IMR-90 (cell line): ENCODE data around the gene ATP6V1G1. TPM values are rescaled to one million over a fixed set of nuclear protein-coding genes. Genes with fewer than 3 reads are reported as not detected.

Experiments
- ATAC-seq: fragments of 200-7000 bp; cut with Tn5 transposase; 2 replicates; pipeline ENCODE4 v1.9.1; 2020; ENCODE audit warnings: low read depth, mild to moderate bottlenecking, moderate library complexity
- BruUV-seq: library from RNA; stranded (reverse); fragments of 400-500 nt; replicated peaks from 2 replicates; lab custom pipeline; 2021; lab: Mats Ljungman, UMichigan
- CTCF ChIA-PET: fragments of 300-600 bp; formaldehyde crosslinking; extraction: SDS; loops from one replicate; lab custom pipeline; 2021; ENCODE audit warnings: antibody characterized with exemption; lab: Yijun Ruan, JAX
- POLR2A ChIA-PET: fragments of 300-600 bp; sonication (Branson Sonifier 250); formaldehyde crosslinking; loops from one replicate; lab custom pipeline; 2022; ENCODE audit warnings: antibody characterized with exemption; ENCODE audit not compliant: unreplicated experiment; lab: Charles Lee
- DNase-seq: peaks from one replicate; pipeline ENCODE4 v3.0.0; 2013
- H2AFZ ChIP-seq: replicated peaks from 2 replicates; pipeline ENCODE3; 2013; ENCODE audit warnings: low read length, mild to moderate bottlenecking; ENCODE audit not compliant: poor library complexity
- H2AK5ac ChIP-seq: 2 replicates; pipeline ENCODE4 v1.6.1; 2013; ENCODE audit warnings: low read depth, low read length, inconsistent platforms
- H2AK9ac ChIP-seq: replicated peaks from 2 replicates; pipeline ENCODE3; 2013; ENCODE audit warnings: mild to moderate bottlenecking, low read depth, low read length, moderate library complexity; ENCODE audit not compliant: poor library complexity
- H2BK120ac ChIP-seq: 2 replicates; pipeline ENCODE4 v1.6.1; 2013; ENCODE audit warnings: low read depth, low read length, inconsistent platforms
- H2BK15ac ChIP-seq: 3 replicates; pipeline ENCODE4 v1.6.1; 2013; ENCODE audit warnings: low read depth, low read length, inconsistent platforms
- H2BK20ac ChIP-seq: 2 replicates; pipeline ENCODE4 v1.6.1; 2013; ENCODE audit warnings: low read depth, mild to moderate bottlenecking, inconsistent platforms, low read length, moderate library complexity
- H2BK5ac ChIP-seq: 2 replicates; pipeline ENCODE4 v1.6.1; 2013; ENCODE audit warnings: mild to moderate bottlenecking, low read depth, low read length, inconsistent platforms; ENCODE audit not compliant: poor library complexity, severe bottlenecking
- H3K14ac ChIP-seq: replicated peaks from 2 replicates; pipeline ENCODE4 v1.6.1; 2013; ENCODE audit warnings: low read depth, low read length, inconsistent platforms
- H3K18ac ChIP-seq: 2 replicates; pipeline ENCODE4 v1.6.1; 2013; ENCODE audit warnings: low read depth, low read length, control low read depth
- H3K23ac ChIP-seq: 2 replicates; pipeline ENCODE4 v1.6.1; 2013; ENCODE audit warnings: low read depth, low read length, inconsistent platforms
- H3K27ac ChIP-seq: 2 replicates; pipeline ENCODE4 v1.5.1; 2013; ENCODE audit warnings: mild to moderate bottlenecking, control low read depth, low read length; ENCODE audit not compliant: insufficient read depth
- H3K27me3 ChIP-seq: 2 replicates; pipeline ENCODE4 v1.6.1; 2013; ENCODE audit warnings: low read length; ENCODE audit not compliant: control insufficient read depth, insufficient read depth
- H3K36me3 ChIP-seq: 2 replicates; pipeline ENCODE4 v1.6.1; 2013; ENCODE audit warnings: low read length, mixed read lengths; ENCODE audit not compliant: control insufficient read depth, insufficient read depth
- H3K4ac ChIP-seq: 2 replicates; pipeline ENCODE4 v1.6.1; 2013; ENCODE audit warnings: low read depth, low read length, inconsistent platforms
- H3K4me1 ChIP-seq: 2 replicates; pipeline ENCODE4 v1.6.1; 2013; ENCODE audit warnings: low read length, mixed read lengths; ENCODE audit not compliant: control insufficient read depth, insufficient read depth
- H3K4me2 ChIP-seq: 2 replicates; pipeline ENCODE4 v1.6.1; 2013; ENCODE audit warnings: low read depth, mild to moderate bottlenecking, control low read depth, low read length, moderate library complexity
- H3K4me3 ChIP-seq: 2 replicates; pipeline ENCODE4 v1.5.1; 2013; ENCODE audit warnings: low read depth, mild to moderate bottlenecking, control low read depth, low read length, moderate library complexity; ENCODE audit not compliant: insufficient read depth
- H3K56ac ChIP-seq: 2 replicates; pipeline ENCODE4 v1.6.1; 2013; ENCODE audit warnings: low read length, inconsistent platforms; ENCODE audit not compliant: insufficient read depth; ENCODE audit errors: extremely low read depth
- H3K79me1 ChIP-seq, 2 experiments: 2 replicates each; pipeline ENCODE4 v1.6.1; 2013; ENCODE audit warnings: low read length in 2 of 2, inconsistent platforms in 1 of 2, low read depth in 1 of 2
- H3K9ac ChIP-seq: 2 replicates; pipeline ENCODE4 v1.6.1; 2013; ENCODE audit warnings: low read depth, low read length, control low read depth
- H3K9me1 ChIP-seq: 2 replicates; pipeline ENCODE4 v1.6.1; 2013; ENCODE audit warnings: low read length, inconsistent platforms; ENCODE audit not compliant: insufficient read depth
- H3K9me3 ChIP-seq: 2 replicates; pipeline ENCODE4 v1.6.1; 2013; ENCODE audit warnings: low read length; ENCODE audit not compliant: control insufficient read depth, insufficient read depth
- H4K20me1 ChIP-seq: 2 replicates; pipeline ENCODE4 v1.6.1; 2013; ENCODE audit warnings: low read length, inconsistent platforms; ENCODE audit not compliant: insufficient read depth
- H4K5ac ChIP-seq: 2 replicates; pipeline ENCODE4 v1.6.1; 2013; ENCODE audit warnings: mild to moderate bottlenecking, low read depth, low read length, control low read depth
- H4K8ac ChIP-seq, 2 experiments: 2 replicates each; pipeline ENCODE4 v1.6.1; 2013; ENCODE audit warnings: low read depth in 2 of 2, low read length in 2 of 2, control low read depth in 1 of 2, inconsistent platforms in 1 of 2
- H4K91ac ChIP-seq: 2 replicates; pipeline ENCODE4 v1.6.1; 2013; ENCODE audit warnings: low read depth, low read length, inconsistent platforms; ENCODE audit not compliant: insufficient read depth
- MXI1 ChIP-seq: IDR thresholded peaks from 2 replicates; pipeline ENCODE4 v1.6.1; 2012; ENCODE audit warnings: low read depth, mild to moderate bottlenecking, low read length, moderate library complexity, borderline replicate concordance
- SMC3 ChIP-seq: fragments of 150-350 bp; IDR thresholded peaks from 2 replicates; pipeline ENCODE4 v1.6.1; 2016; ENCODE audit warnings: low read depth, mild to moderate bottlenecking, antibody characterized with exemption, low read length, moderate library complexity
- WGBS, 2 experiments: methylation state at CpG; one replicate each; pipeline versions ENCODE4 v1.1.5 to v1.1.7; 2013; ENCODE audit warnings: missing lambda C conversion rate in 2 of 2; ENCODE audit not compliant: insufficient read length in 1 of 2; ENCODE audit errors: extremely low coverage in 2 of 2; 5-methylcytosine and 5-hydroxymethylcytosine counted together
- dilution Hi-C: fragments of 300-500 bp; cut with HindIII; formaldehyde crosslinking; loops from one replicate; pipeline ENCODE4 v1.14.3; 2018; ENCODE audit warnings: low sequenced_read_pairs; ENCODE audit not compliant: unreplicated experiment
- in situ Hi-C: fragments of 300-500 bp; cut with MboI; formaldehyde crosslinking; loops from 3 replicates; pipeline ENCODE4 v1.14.3; 2019; ENCODE audit warnings: low sequenced_read_pairs, inconsistent platforms, mixed read lengths
- intact Hi-C: fragments of 100-400 bp; cut with micrococcal nuclease; formaldehyde crosslinking; loops from 2 replicates; pipeline ENCODE4 v1.10.0; 2022
- polyA plus RNA-seq, 3 experiments: library from polyadenylated mRNA; depleted of rRNA; stranded (reverse); fragments of >200 nt; gene quantifications; 2 replicates each; pipeline ENCODE4 v1.2.3, GENCODE V29; 2012; ENCODE audit warnings: low replicate concordance in 1 of 3
- total RNA-seq: library from RNA; depleted of rRNA; stranded (reverse); fragments of >200 nt; gene quantifications from 2 replicates; pipeline ENCODE4 v1.2.3, GENCODE V29; 2012

Gene ATP6V1G1
- total and polyA plus RNA-seq, 2 of the 4 experiments (the other 2 are of a cell fraction) = 52.0 to 70.9 TPM

- Histone ChIP-seq H3K9me3 (no peaks in the 10 kb centered on the region), H3K18ac (no peak overlapping the region), H3K4ac (no peak overlapping the region), H4K5ac (no peak overlapping the region), H2BK5ac (no peak overlapping the region), H4K91ac (no peak overlapping the region), H2AK5ac (no peak overlapping the region), H3K27me3 (no peaks in the 10 kb centered on the region), H3K36me3 (peaks cover 3% of the 10 kb centered on the region; the same call in 1 of the 2 replicates), H2BK20ac (no peak overlapping the region), H3K56ac (no peak overlapping the region), H4K20me1 (no peaks in the 10 kb centered on the region; the same call in 1 of the 2 replicates), H2AK9ac (no peak overlapping the region), H3K79me1 (peaks cover 19 to 32% of the 10 kb centered on the region in 2 experiments), H4K8ac (no peak overlapping the region), H3K9me1 (peaks cover 11% of the 10 kb centered on the region), H3K4me3 (no peak overlapping the region), H3K4me1 (peaks cover 18% of the 10 kb centered on the region), H2BK120ac (no peak overlapping the region), H3K4me2 (no peak overlapping the region), H2BK15ac (no peak overlapping the region), H2AFZ (no peak overlapping the region), H3K23ac (no peak overlapping the region), H3K27ac (no peak overlapping the region), H3K9ac (no peak overlapping the region), H3K14ac (no peak overlapping the region)
- POLR2A ChIA-PET = no interaction called here
- intact Hi-C loops = loop anchor here (5.0 kb wide), 1 partner anchor 127 kb away; no protein-coding TSS in a partner anchor
- TF ChIP-seq SMC3 = no peak
- no peak for TF ChIP-seq MXI1
- no TSS peak for BruUV-seq
- CTCF ChIA-PET = no interaction called here
- DNase-seq = no peak
- in situ Hi-C loops = no loop called here
- dilution Hi-C loops = no loop called here
- WGBS, 2 experiments = no CpG with 5 or more reads among the region's 3 CpGs
- ATAC-seq = no peak
Measured at GRCh38 chr9:114613919-114614318, 26.4 kb downstream of the ATP6V1G1 start.
